Endothelial cell of umbilical vein (primary cell): ENCODE results near the gene CNTNAP1.

Source experiments
- EZH2 ChIP-seq: IDR thresholded peaks from 2 replicates; pipeline ENCODE4 v1.6.1; 2012; ENCODE audit warnings: borderline replicate concordance, low read depth, mild to moderate bottlenecking, moderate library complexity, low read length, inconsistent platforms; ENCODE audit not compliant: severe bottlenecking
- FOS ChIP-seq: IDR thresholded peaks from 2 replicates; pipeline ENCODE4 v1.6.1; 2011; ENCODE audit warnings: mild to moderate bottlenecking, low read length, moderate library complexity, borderline replicate concordance; ENCODE audit not compliant: insufficient read depth
- GATA2 ChIP-seq: IDR thresholded peaks from 2 replicates; pipeline ENCODE4 v1.7.0; 2011; ENCODE audit warnings: low read depth, mild to moderate bottlenecking, moderate library complexity, mixed read lengths, low read length; ENCODE audit not compliant: insufficient read length, insufficient read depth
- JUN ChIP-seq: IDR thresholded peaks from 2 replicates; pipeline ENCODE4 v1.6.1; 2011; ENCODE audit warnings: borderline replicate concordance, low read depth; ENCODE audit not compliant: insufficient read length, insufficient read depth
- MYC ChIP-seq: IDR thresholded peaks from one replicate; pipeline ENCODE4 v1.6.1; 2011; ENCODE audit warnings: mild to moderate bottlenecking, low read depth, low read length
- POLR2A ChIP-seq: IDR thresholded peaks from 2 replicates; pipeline ENCODE4 v1.6.1; 2012; ENCODE audit warnings: low read depth, mild to moderate bottlenecking, control low read depth, low read length
- POLR2AphosphoS5 ChIP-seq: IDR thresholded peaks from 2 replicates; pipeline ENCODE4 v1.6.1; 2012; ENCODE audit warnings: low read depth, mild to moderate bottlenecking, control low read depth, low read length, moderate library complexity; ENCODE audit not compliant: insufficient read depth
- TF ChIP-seq, protein P1 (sequence below), 2 donors: IDR thresholded peaks; 1 replicate in 1 of 2; 2 replicates in 1 of 2; pipeline ENCODE4 v1.5.1; 2011; ENCODE audit warnings: low read length in 2 of 2, mild to moderate bottlenecking in 2 of 2, moderate library complexity in 2 of 2, control low read depth in 1 of 2, inconsistent platforms in 1 of 2, low read depth in 1 of 2; ENCODE audit not compliant: insufficient read depth in 1 of 2; ENCODE audit errors: extremely low read depth in 1 of 2
- TF ChIP-seq, protein P2 (sequence below): IDR thresholded peaks from 2 replicates; pipeline ENCODE4 v1.6.1; 2011; ENCODE audit not compliant: insufficient read depth, insufficient read length

DNA sequence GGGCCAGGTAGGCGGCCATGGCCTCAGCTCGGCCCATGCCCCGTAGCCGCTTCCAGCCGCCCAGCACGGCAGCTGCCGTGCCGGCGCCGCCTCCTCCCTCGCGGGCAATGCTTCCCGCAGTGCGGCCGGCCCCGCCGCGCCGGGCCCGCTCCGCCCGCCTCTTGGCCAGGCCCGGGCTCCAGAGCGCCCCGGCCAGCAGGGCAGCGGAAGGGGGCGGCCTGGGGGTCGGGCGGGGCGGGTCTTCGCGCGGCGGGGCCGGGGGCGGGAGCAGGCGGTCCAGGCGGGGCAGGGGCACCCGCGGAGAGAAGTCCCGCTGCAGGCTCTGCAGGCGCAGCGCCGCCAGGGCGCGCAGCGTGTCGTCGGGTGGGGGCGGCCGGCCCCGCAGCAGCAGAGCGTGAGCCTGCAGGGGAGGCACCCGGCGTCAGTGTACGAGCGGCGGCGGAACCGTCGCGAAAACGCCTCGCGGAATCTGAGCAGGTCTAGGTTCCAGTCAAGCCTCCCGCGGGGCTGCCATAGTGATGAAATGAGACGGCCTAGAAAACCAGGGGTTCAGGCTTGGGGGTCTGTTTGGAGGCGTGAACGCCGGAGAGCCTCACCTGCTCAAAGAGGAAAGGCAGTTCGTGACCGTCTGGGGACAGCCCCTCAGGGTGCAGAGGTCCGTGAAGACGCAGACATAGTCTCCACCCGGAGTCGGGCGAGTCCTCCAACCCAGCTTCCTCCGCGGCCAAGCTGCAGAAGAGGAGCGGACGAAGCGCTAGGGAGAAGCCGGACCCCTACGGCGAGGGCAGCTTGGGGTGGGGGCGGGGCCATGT lies 12.1 kb upstream of the CNTNAP1 start:
- TF ChIP-seq POLR2A (no peak), EZH2 (no peak), POLR2AphosphoS5 (no peak), FOS (no peak), GATA2 (no peak), MYC (no peak), JUN (no peak)
- TF ChIP-seq, protein P1, sequence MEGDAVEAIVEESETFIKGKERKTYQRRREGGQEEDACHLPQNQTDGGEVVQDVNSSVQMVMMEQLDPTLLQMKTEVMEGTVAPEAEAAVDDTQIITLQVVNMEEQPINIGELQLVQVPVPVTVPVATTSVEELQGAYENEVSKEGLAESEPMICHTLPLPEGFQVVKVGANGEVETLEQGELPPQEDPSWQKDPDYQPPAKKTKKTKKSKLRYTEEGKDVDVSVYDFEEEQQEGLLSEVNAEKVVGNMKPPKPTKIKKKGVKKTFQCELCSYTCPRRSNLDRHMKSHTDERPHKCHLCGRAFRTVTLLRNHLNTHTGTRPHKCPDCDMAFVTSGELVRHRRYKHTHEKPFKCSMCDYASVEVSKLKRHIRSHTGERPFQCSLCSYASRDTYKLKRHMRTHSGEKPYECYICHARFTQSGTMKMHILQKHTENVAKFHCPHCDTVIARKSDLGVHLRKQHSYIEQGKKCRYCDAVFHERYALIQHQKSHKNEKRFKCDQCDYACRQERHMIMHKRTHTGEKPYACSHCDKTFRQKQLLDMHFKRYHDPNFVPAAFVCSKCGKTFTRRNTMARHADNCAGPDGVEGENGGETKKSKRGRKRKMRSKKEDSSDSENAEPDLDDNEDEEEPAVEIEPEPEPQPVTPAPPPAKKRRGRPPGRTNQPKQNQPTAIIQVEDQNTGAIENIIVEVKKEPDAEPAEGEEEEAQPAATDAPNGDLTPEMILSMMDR (IDR thresholded peaks at IDR 0.05; ENCODE audit: extremely low read depth in 1 of 2, insufficient read depth in 1 of 2, low read depth in 1 of 2, low read length in 2 of 2) = no peak
- TF ChIP-seq, protein P2, sequence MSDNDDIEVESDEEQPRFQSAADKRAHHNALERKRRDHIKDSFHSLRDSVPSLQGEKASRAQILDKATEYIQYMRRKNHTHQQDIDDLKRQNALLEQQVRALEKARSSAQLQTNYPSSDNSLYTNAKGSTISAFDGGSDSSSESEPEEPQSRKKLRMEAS = no peak
